Mucosa of descending colon (tissue), 3 donors: ENCODE data around the gene STON2. TPM values are rescaled to one million over a fixed set of nuclear protein-coding genes. Genes with fewer than 3 reads are reported as not detected.

Experiments
- ATAC-seq: fragments of 200-7000 bp; cut with Tn5 transposase; one replicate; pipeline ENCODE4 v1.9.1; 2020; ENCODE audit warnings: mild to moderate bottlenecking, moderate library complexity
- DNase-seq, 3 donors: peaks; one replicate each; pipeline ENCODE4 v3.0.0-alpha.2; 2020
- H3K36me3 ChIP-seq: fragments of 200-600 bp; one replicate; pipeline ENCODE4 v1.8.0; 2021; ENCODE audit warnings: low read depth, mild to moderate bottlenecking
- H3K4me1 ChIP-seq: fragments of 200-600 bp; one replicate; pipeline ENCODE4 v1.8.0; 2021; ENCODE audit warnings: low read depth, mild to moderate bottlenecking
- H3K4me3 ChIP-seq: fragments of 200-600 bp; one replicate; pipeline ENCODE4 v1.8.0; 2021; ENCODE audit warnings: mild to moderate bottlenecking
- H3K9me3 ChIP-seq: fragments of 200-600 bp; one replicate; pipeline ENCODE4 v1.8.0; 2021; ENCODE audit warnings: mild to moderate bottlenecking
- CTCF ChIP-seq: fragments of 200-600 bp; IDR thresholded peaks from one replicate; pipeline ENCODE4 v1.8.0; 2022; ENCODE audit warnings: antibody characterized with exemption, mild to moderate bottlenecking
- intact Hi-C, 2 donors: fragments of 100-400 bp; cut with DNase I in 1 of 2; cut with micrococcal nuclease in 1 of 2; formaldehyde crosslinking; loops; one replicate each; pipeline versions ENCODE4 v1.11.0 to v1.11.1; 2022; cut with DNase I, micrococcal nuclease
- total RNA-seq, 3 donors: library from RNA; stranded (reverse); fragmentation: NEBNext Ultra II Directional in 2 of 3; extraction: Animal tissue kit (Norgen Biotek cat#: 25700) in 2 of 3; gene quantifications; one replicate each; pipeline versions ENCODE4 v1.2.1 to v1.2.4, GENCODE V29; 2021 to 2023
- donor health status: DM: no; HTN: no; CAD: no; lungs with moderate emphysema.
- donor health status: DM: no; HTN: no; CAD: no.
- donor health status: DM: no; HTN: yes; CAD: no.

Gene STON2
- total RNA-seq, 3 donors from 2014 or later: 17.1 to 31.1 (median 20.7) TPM

GRCh38 chr14:81310606-81311005 is 89.5 kb downstream of the STON2 start:
- ATAC-seq (no peak), DNase-seq (no peak)
- Histone ChIP-seq H3K4me3 (no peak overlapping the region), H3K36me3 (no peaks in the 10 kb centered on the region), H3K4me1 (no peaks in the 10 kb centered on the region), H3K9me3 (no peaks in the 10 kb centered on the region)
- intact Hi-C loops: no loop called here
- TF ChIP-seq CTCF: no peak

- intact Hi-C loops: no loop called here
- DNase-seq: no peak
- Histone ChIP-seq H3K9me3 (no peaks in the 10 kb centered on the region), H3K4me1 (no peaks in the 10 kb centered on the region), H3K4me3 (no peak overlapping the region), H3K36me3 (no peaks in the 10 kb centered on the region)
- ATAC-seq: no peak
- TF ChIP-seq CTCF: no peak
These were observed 90.6 kb downstream of the STON2 start for GRCh38 chr14:81309511-81309910.

DNA sequence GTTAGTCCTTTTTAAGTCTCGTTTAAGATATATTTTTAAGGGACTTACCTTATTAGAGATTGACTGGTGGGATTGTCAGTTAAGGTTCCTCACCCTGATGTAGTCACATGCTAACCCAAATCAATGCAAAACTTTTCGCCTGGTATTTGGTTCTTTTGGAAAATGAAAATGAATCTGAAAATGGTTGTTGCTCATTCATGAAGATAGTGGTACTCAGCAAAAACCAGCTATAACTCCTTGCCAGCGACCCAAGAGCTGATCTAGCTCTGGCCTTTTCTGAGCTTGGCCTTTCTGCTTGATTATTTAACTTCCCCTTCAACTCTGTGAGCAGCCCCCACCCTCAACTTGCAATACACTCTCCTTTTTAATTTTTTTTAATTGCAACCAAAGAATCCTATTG is 94.4 kb downstream of the STON2 start:
- Histone ChIP-seq H3K4me3 (no peak overlapping the region), H3K36me3 (no peaks in the 10 kb centered on the region), H3K9me3 (no peaks in the 10 kb centered on the region), H3K4me1 (no peaks in the 10 kb centered on the region)
- TF ChIP-seq CTCF: no peak
- ATAC-seq (no peak), DNase-seq (no peak)
- intact Hi-C loops: no loop called here

DNA sequence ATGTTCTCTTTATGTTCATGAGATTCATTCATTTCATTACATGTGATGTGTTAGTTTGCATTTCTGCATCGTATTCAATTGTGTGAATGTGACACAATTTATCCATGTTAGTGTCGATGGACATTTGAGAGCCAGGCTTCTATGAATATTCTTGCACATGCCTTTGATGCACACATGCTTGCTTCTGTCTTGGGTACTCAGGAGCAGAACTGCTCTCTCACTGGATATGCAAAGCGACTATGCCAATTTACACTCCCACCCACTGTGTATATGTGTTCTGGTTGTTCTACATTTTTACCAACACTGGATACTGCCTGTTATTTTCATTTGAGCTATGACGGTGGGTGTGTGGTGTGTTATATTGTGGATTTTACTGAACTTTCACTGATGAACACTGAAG is 95.1 kb downstream of the STON2 start:
- Histone ChIP-seq H3K4me1 (no peaks in the 10 kb centered on the region), H3K36me3 (no peaks in the 10 kb centered on the region), H3K9me3 (no peaks in the 10 kb centered on the region), H3K4me3 (no peak overlapping the region)
- DNase-seq: no peak
- ATAC-seq: no peak
- TF ChIP-seq CTCF: no peak
- intact Hi-C loops: no loop called here

DNA sequence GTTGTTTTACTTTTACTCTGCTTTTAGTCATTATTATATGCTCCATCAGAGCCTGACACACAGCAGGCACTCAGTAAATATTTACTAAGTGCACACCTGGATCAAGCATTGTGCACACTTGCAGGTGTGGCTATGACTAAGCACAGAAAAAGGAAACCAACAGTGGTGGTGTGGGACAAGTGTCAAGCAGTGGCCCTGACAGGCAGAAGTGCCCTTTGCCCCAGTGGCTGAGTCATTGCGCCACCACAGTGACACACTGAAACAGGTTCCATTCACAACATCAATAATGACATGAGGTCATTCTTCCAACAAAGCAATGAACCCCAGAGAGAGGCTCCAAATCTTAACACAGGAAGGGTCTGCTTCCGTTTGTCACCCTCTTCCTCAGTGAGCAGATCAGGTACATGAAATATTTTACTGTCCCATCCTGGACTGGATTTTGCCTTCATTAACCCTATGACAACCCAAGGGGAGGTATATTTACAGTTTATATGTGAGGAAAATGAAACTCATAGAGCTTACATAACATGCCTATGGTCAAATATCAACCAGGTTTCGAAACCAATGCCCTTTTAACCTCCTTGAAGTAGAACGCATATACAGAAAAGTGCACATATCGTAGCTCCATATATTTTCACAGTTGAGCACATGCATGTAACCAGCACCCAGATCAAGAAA is 96.7 kb downstream of the STON2 start:
- Histone ChIP-seq H3K4me1 (no peaks in the 10 kb centered on the region), H3K36me3 (no peaks in the 10 kb centered on the region), H3K4me3 (no peak overlapping the region), H3K9me3 (no peaks in the 10 kb centered on the region)
- TF ChIP-seq CTCF: no peak
- peak; percentile 90 to 92 (median 91) for DNase-seq
- intact Hi-C loops: no loop called here
- peak; percentile 100 for ATAC-seq

DNA sequence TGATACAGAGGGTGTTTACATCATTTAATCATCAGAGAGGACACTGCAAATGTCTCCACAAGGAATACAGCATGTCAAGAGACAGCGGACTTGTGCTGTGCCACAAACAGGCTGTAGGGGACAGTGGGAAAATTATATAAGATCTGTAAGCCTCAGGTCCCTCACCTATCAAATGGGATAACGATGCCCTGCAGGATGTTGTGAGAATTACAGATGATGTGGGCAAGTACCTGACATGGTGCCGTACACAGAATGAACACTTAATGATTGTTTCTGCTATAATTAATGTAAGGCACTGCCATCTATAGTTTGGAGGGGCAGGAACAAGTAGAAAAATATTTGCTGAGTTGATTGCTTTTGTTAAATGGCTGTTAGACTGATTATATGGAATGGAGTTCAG is 97.5 kb downstream of the STON2 start:
- no peaks in the 10 kb centered on the region for H3K36me3 ChIP-seq
- DNase-seq (no peak), ATAC-seq (no peak)
- TF ChIP-seq CTCF: no peak
- no peak overlapping the region for H3K4me3 ChIP-seq
- no peaks in the 10 kb centered on the region for H3K4me1 ChIP-seq
- intact Hi-C loops: no loop called here
- H3K9me3 ChIP-seq: no peaks in the 10 kb centered on the region
